ENCODE data around the gene ACAN. TPM values are rescaled to one million over a fixed set of nuclear protein-coding genes. Genes with fewer than 3 reads are reported as not detected.

ACAN gene
- total and polyA plus RNA-seq, 2 donors (not counting 3 experiments of a cell fraction or from before 2014, with no cell fraction given), result not detected

DNA sequence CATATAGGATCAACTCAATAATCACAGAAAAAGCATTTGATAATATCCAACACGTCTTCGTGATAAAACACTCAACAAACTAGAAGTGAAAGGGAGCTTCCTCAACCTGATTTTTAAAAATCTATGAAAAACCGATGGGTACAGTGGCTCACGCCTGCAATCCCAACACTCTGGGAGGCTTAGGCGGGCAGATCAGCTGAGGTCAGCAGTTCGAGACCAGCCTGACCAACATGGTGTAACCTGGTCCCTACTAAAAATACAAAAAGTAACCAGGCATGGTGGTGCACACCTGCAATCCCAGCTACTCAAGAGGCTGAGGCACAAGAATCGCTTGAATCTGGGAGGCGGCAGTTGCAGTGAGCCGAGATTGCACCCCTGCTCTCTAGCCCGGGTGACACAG, 112.1 kb downstream of the ACAN start:
- Histone ChIP-seq H3K36me3 (ENCODE audit: control insufficient read depth in 2 of 2, extremely low read depth in 1 of 2, insufficient read depth in 2 of 2, low read length in 2 of 2) (no peaks in the 10 kb centered on the region), H3K4me2 (ENCODE audit: insufficient read depth, low read length) (no peak overlapping the region), H3K4me3 (replicated peaks in 1 of 3; ENCODE audit: insufficient read depth in 1 of 3, low read depth in 1 of 3, low read length in 3 of 3) (no peak overlapping the region), H3K9me1 (replicated peaks; ENCODE audit: control insufficient read depth, extremely low read depth, insufficient read depth, low read length) (no peaks in the 10 kb centered on the region), H3K79me2 (ENCODE audit: control insufficient read depth, insufficient read depth, low read length) (no peaks in the 10 kb centered on the region), H3K9me3 (replicated peaks; ENCODE audit: control insufficient read depth, insufficient read depth, low read length) (no peaks in the 10 kb centered on the region), H4K20me1 (replicated peaks; ENCODE audit: control insufficient read depth, extremely low read depth, insufficient read depth, low read length) (no peaks in the 10 kb centered on the region), H2AFZ (ENCODE audit: low read depth, low read length) (no peak overlapping the region), H3K27me3 (ENCODE audit: control insufficient read depth in 2 of 2, insufficient read depth in 2 of 2, low read length in 2 of 2) (no peaks in the 10 kb centered on the region), H3K4me1 (ENCODE audit: control insufficient read depth, extremely low read depth, insufficient read depth, low read length) (peaks cover 12% of the 10 kb centered on the region), H3K27ac (ENCODE audit: insufficient read depth, low read depth, low read length) (no peak overlapping the region), H3K9ac (replicated peaks; ENCODE audit: extremely low read depth, insufficient read depth, low read length) (no peak overlapping the region)
- TF ChIP-seq, protein P1, sequence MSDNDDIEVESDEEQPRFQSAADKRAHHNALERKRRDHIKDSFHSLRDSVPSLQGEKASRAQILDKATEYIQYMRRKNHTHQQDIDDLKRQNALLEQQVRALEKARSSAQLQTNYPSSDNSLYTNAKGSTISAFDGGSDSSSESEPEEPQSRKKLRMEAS (IDR thresholded peaks at IDR 0.05; ENCODE audit: insufficient read depth, insufficient read length), result no peak
- TF ChIP-seq JUN (IDR thresholded peaks at IDR 0.05; ENCODE audit: borderline replicate concordance, insufficient read depth, insufficient read length, low read depth) (no peak), EZH2 (IDR thresholded peaks at IDR 0.05; ENCODE audit: borderline replicate concordance, low read depth, low read length, severe bottlenecking) (no peak), POLR2A (IDR thresholded peaks at IDR 0.05; ENCODE audit: low read depth, low read length) (no peak), FOS (IDR thresholded peaks at IDR 0.05; ENCODE audit: borderline replicate concordance, insufficient read depth, low read length) (no peak), POLR2AphosphoS5 (IDR thresholded peaks at IDR 0.05; ENCODE audit: insufficient read depth, low read depth, low read length) (no peak), MYC (IDR thresholded peaks at IDR 0.05; ENCODE audit: low read depth, low read length) (no peak), GATA2 (IDR thresholded peaks at IDR 0.05; ENCODE audit: insufficient read depth, insufficient read length, low read depth, low read length) (no peak)
- TF ChIP-seq, protein P2, sequence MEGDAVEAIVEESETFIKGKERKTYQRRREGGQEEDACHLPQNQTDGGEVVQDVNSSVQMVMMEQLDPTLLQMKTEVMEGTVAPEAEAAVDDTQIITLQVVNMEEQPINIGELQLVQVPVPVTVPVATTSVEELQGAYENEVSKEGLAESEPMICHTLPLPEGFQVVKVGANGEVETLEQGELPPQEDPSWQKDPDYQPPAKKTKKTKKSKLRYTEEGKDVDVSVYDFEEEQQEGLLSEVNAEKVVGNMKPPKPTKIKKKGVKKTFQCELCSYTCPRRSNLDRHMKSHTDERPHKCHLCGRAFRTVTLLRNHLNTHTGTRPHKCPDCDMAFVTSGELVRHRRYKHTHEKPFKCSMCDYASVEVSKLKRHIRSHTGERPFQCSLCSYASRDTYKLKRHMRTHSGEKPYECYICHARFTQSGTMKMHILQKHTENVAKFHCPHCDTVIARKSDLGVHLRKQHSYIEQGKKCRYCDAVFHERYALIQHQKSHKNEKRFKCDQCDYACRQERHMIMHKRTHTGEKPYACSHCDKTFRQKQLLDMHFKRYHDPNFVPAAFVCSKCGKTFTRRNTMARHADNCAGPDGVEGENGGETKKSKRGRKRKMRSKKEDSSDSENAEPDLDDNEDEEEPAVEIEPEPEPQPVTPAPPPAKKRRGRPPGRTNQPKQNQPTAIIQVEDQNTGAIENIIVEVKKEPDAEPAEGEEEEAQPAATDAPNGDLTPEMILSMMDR (IDR thresholded peaks at IDR 0.05; ENCODE audit: extremely low read depth in 1 of 2, insufficient read depth in 1 of 2, low read depth in 1 of 2, low read length in 2 of 2), result no peak
- intact Hi-C loops (cut with micrococcal nuclease) (no loop called here), dilution Hi-C loops (cut with MboI; ENCODE audit: extremely low pct_ligation_motif_present, low sequenced_read_pairs) (no loop called here)
- no peak for DNase-seq (ENCODE audit: low read depth, low spot score)
- FAIRE-seq, result no peak
- BruUV-seq (replicated peaks), result no TSS peak
- ChIA-PET CTCF (interaction anchor here (1.1 to 3.5 kb wide), 2 partner anchors 10 to 103 kb away, joined by 3 to 20 read pairs; no protein-coding TSS in a partner anchor), POLR2A (no interaction called here)
